Measurements from ENCODE around the gene PCDHA8. TPM values are rescaled to one million over a fixed set of nuclear protein-coding genes. Genes with fewer than 3 reads are reported as not detected.
"Not testable (repeated sequence)": the region's sequence is repeated elsewhere in the genome, so short reads cannot be mapped to it uniquely, and the experiment has no call there.

Gene PCDHA8, protein sequence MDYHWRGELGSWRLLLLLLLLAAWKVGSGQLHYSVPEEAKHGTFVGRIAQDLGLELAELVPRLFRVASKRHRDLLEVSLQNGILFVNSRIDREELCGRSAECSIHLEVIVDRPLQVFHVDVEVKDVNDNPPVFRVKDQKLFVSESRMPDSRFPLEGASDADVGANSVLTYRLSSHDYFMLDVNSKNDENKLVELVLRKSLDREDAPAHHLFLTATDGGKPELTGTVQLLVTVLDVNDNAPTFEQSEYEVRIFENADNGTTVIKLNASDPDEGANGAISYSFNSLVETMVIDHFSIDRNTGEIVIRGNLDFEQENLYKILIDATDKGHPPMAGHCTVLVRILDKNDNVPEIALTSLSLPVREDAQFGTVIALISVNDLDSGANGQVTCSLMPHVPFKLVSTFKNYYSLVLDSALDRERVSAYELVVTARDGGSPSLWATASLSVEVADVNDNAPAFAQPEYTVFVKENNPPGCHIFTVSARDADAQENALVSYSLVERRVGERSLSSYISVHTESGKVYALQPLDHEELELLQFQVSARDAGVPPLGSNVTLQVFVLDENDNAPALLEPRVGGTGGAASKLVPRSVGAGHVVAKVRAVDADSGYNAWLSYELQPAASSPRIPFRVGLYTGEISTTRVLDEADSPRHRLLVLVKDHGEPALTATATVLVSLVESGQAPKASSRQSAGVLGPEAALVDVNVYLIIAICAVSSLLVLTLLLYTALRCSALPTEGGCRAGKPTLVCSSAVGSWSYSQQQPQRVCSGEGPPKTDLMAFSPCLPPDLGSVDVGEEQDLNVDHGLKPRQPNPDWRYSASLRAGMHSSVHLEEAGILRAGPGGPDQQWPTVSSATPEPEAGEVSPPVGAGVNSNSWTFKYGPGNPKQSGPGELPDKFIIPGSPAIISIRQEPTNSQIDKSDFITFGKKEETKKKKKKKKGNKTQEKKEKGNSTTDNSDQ
- polyA plus RNA-seq (ENCODE audit: insufficient read length in 12 of 12) = under 1 TPM in 4 of 12 donors, not detected in 8; 0.05 to 0.14 (median 0.07) TPM
- long read RNA-seq, donor 1 = 0 reads
- long read RNA-seq, donor 2 = 0 reads
- long read RNA-seq, donor 3 = 0 reads
- long read RNA-seq, donor 4 = 0 reads
- long read RNA-seq, donor 5 = 0 reads
- long read RNA-seq, donor 6 = 0 reads
- long read RNA-seq, donor 7 = 0 reads
- long read RNA-seq, donor 8 = 0 reads
- long read RNA-seq, donor 9 = 0 reads
- long read RNA-seq, donor 10 = 0 reads
- long read RNA-seq, donor 11 = 0 reads

DNA sequence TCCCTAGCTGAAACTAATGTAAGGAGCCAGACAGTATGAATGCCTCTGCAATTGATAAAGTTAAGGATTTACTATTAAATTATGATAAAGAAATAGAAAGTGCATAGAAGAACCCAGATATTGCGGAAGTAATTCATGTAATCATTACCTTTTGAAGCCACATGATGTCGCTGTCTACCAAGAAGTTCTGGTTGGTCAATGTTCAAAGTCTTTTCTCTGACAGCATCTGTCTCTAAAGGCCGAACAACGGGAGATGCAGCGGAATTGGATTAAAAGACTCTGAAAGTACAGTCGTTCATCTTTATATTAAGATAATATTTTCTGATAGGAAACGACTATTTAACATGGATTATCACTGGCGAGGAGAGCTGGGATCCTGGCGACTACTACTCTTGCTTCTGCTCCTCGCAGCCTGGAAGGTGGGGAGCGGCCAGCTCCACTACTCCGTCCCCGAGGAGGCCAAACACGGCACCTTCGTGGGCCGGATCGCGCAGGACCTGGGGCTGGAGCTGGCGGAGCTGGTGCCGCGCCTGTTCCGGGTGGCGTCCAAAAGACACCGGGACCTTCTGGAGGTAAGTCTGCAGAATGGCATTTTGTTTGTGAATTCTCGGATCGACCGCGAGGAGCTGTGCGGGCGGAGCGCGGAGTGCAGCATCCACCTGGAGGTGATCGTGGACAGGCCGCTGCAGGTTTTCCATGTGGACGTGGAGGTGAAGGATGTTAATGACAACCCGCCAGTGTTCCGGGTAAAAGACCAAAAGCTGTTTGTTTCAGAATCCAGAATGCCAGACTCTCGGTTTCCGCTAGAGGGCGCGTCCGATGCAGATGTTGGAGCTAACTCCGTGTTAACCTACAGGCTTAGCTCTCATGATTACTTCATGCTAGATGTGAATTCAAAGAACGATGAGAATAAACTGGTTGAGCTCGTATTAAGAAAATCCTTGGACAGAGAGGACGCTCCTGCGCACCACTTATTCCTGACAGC, at the start of gene PCDHA8:
Gene PCDHA8, plus strand, starts transcription at position 210 of the 985 bp plus-strand sequence. Its CDS starts 135 bp downstream, at position 345.
- no peak for DNase-seq

DNA sequence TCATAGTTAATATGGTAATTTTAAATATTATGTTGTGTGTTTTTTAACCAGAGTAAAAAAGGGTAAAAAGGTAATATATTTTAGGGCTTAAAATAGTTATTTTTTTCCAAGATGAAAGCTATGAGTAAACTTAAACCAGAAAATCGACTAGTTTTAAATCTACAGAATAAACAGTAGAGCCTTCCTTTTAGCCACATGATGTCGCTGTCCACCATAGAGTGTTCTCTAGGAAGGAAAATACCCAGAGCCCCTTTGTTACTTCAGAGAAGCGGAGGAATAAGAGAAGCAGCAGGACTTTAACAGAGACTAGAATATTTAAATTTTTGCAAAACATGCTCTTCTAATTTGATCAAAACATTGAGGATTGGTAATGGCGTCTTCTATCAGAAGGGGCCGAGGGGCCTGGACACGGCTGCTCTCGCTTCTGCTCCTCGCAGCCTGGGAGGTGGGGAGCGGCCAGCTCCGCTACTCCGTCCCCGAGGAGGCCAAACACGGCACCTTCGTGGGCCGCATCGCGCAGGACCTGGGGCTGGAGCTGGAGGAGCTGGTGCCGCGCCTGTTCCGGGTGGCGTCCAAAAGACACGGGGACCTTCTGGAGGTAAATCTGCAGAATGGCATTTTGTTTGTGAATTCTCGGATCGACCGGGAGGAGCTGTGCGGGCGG, 46.3 kb upstream of the PCDHA8 start, which contains the start of gene PCDHA2:
Gene PCDHA2, plus strand, starts transcription at position 258 of the 664 bp plus-strand sequence.
- DNase-seq = no peak

DNA sequence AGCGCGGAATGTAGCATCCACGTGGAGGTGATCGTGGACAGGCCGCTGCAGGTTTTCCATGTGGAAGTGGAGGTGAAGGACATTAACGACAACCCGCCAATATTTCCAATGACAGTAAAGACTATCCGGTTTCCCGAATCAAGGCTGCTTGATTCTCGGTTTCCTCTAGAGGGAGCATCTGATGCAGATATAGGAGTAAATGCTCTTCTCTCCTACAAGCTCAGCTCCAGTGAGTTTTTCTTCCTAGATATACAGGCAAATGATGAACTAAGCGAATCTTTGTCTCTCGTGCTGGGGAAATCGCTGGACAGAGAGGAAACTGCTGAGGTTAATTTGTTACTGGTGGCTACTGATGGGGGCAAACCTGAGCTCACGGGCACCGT, 45.7 kb upstream of the PCDHA8 start:
- DNase-seq = no peak

DNA sequence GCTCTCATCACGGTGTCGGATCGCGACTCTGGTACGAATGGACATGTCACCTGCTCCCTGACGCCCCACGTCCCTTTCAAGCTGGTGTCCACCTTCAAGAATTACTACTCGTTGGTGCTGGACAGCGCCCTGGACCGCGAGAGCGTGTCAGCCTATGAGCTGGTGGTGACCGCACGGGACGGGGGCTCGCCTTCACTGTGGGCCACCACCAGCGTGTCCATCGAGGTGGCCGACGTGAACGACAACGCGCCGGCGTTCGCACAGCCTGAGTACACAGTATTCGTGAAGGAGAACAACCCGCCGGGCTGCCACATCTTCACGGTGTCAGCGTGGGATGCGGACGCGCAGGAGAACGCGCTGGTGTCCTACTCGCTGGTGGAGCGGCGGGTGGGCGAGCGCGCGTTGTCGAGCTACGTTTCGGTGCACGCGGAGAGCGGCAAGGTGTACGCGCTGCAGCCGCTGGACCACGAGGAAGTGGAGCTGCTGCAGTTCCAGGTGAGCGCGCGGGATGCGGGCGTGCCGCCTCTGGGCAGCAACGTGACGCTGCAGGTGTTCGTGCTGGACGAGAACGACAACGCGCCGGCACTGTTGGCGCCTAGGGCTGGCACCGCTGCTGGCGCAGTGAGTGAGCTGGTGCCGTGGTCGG, 44.8 kb upstream of the PCDHA8 start:
- DNase-seq = not testable (repeated sequence)

DNA sequence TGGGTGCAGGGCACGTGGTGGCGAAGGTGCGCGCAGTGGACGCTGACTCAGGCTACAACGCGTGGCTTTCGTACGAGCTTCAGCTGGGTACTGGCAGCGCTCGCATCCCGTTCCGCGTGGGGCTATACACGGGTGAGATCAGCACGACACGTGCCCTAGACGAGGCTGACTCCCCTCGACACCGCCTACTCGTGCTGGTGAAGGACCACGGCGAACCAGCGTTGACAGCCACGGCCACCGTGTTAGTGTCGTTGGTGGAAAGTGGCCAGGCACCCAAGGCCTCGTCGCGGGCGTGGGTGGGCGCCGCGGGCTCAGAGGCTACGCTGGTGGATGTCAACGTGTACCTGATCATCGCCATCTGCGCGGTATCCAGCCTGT, 44.3 kb upstream of the PCDHA8 start:
- no peak for DNase-seq

DNA sequence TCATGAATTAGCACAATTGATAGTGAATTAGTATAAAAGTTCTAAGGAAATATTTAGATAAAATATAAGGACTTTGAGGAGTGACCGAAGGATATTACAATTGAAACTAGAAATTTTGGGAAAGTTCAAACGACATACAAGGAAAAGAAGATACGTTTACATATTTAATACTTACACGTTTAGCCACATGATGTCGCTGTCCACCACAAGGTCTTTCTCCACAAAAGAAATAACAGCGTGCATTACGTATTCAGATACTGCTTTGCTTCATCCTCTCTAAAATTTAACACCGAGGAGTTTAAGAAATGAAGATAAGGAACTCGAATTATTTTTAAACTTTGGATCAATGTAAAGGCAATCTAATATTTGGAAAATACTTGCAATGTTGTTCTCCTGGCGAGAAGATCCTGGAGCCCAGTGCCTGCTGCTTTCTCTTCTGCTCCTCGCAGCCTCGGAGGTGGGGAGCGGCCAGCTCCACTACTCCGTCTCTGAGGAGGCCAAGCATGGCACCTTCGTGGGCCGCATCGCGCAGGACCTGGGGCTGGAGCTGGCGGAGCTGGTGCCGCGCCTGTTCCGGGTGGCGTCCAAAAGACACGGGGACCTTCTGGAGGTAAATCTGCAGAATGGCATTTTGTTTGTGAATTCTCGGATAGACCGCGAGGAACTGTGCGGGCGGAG, 40.0 kb upstream of the PCDHA8 start, which contains the start of gene PCDHA3:
Gene PCDHA3, plus strand, starts transcription at position 242 of the 678 bp plus-strand sequence.
- DNase-seq = peak; percentile 5

DNA sequence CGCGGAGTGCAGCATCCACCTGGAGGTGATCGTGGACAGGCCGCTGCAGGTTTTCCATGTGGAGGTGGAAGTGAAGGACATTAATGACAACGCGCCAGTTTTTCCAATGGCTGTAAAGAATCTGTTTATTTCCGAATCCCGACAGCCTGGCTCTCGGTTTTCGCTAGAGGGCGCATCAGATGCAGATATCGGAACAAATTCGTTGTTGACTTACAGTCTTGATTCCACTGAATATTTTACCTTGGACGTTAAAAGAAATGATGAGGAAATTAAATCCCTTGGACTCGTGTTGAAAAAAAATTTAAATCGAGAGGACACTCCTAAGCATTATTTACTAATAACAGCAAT, 39.5 kb upstream of the PCDHA8 start:
- no peak for DNase-seq

DNA sequence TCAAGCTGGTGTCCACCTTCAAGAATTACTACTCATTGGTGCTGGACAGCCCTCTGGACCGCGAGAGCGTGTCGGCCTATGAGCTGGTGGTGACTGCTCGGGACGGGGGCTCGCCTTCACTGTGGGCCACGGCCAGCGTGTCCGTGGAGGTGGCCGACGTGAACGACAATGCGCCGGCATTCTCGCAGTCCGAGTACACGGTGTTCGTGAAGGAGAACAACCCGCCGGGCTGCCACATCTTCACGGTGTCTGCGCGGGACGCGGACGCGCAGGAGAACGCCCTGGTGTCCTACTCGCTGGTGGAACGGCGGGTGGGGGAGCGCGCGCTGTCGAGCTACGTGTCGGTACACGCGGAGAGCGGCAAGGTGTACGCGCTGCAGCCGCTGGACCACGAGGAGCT, 38.6 kb upstream of the PCDHA8 start:
- not testable (repeated sequence) for DNase-seq

DNA sequence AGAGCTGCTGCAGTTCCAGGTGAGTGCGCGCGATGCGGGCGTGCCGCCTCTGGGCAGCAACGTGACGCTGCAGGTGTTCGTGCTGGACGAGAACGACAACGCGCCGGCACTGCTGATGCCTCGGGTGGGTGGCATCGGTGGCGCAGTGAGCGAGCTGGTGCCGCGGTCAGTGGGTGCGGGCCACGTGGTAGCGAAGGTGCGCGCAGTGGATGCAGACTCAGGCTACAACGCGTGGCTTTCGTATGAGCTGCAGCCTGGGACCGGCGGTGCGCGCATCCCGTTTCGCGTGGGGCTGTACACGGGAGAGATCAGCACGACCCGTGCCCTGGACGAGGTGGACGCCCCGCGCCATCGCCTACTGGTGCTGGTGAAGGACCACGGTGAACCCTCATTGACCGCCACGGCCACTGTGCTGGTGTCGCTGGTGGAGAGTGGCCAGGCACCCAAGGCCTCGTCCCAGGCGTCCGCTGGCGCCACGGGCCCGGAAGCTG, 38.2 kb upstream of the PCDHA8 start:
- DNase-seq = no peak

DNA sequence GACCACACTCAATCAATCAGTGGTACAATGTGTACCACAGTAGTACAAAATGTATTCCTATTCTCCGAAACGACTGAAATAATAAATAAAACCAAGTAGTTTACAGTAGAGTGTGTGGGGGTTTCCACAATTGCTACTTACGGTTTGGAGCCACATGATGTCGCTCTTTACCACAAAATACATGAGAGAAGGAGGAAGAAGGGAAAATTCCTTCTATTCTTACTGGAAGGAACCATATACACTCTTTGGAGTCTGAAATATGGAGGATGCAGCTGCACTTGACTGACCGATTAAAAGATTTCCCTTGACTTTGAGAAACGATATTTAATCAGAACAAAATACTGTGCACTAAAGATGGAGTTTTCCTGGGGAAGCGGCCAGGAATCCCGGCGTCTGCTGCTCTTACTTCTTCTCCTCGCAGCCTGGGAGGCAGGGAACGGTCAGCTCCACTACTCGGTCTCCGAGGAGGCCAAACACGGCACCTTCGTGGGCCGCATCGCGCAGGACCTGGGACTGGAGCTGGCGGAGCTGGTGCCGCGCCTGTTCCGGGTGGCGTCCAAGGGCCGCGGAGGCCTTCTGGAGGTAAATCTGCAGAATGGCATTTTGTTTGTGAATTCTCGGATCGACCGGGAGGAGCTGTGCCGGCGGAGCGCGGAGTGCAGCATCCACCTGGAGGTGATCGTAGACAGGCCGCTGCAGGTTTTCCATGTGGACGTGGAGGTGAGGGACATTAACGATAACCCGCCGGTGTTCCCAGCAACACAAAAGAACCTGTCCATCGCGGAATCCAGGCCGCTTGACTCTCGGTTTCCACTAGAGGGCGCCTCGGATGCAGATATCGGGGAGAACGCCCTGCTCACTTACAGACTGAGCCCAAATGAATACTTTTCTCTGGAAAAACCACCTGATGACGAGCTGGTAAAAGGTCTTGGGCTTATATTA, 33.9 kb upstream of the PCDHA8 start, which contains the start of gene PCDHA4:
Gene PCDHA4, plus strand, starts transcription at position 235 of the 942 bp plus-strand sequence.
- no peak for DNase-seq

DNA sequence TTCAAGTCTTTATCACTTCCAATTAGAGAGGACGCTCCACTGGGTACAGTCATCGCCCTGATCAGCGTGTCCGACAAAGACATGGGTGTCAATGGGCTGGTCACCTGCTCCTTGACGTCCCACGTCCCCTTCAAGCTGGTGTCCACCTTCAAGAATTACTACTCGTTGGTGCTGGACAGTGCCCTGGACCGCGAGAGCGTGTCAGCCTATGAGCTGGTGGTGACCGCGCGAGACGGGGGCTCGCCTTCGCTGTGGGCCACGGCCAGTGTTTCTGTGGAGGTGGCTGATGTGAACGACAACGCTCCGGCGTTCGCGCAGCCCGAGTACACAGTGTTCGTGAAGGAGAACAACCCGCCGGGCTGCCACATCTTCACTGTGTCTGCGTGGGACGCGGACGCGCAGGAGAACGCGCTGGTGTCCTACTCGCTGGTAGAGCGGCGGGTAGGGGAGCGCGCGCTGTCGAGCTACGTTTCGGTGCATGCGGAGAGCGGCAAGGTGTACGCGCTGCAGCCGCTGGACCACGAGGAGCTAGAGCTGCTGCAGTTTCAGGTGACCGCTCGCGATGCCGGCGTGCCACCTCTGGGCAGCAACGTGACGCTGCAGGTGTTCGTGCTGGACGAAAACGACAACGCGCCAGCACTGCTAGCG, 32.6 kb upstream of the PCDHA8 start:
- DNase-seq = not testable (repeated sequence)

DNA sequence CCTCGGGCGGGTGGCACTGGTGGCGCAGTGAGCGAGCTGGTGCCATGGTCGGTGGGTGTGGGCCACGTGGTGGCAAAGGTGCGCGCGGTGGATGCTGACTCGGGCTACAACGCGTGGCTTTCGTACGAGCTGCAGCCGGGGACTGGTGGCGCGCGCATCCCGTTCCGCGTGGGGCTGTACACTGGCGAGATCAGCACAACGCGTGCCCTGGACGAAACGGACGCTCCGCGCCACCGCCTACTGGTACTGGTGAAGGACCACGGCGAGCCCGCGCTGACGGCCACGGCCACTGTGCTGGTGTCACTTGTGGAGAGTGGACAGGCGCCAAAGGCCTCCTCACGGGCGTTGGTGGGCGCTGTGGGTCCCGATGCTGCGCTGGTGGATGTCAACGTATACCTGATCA, 32.1 kb upstream of the PCDHA8 start:
- no peak for DNase-seq

DNA sequence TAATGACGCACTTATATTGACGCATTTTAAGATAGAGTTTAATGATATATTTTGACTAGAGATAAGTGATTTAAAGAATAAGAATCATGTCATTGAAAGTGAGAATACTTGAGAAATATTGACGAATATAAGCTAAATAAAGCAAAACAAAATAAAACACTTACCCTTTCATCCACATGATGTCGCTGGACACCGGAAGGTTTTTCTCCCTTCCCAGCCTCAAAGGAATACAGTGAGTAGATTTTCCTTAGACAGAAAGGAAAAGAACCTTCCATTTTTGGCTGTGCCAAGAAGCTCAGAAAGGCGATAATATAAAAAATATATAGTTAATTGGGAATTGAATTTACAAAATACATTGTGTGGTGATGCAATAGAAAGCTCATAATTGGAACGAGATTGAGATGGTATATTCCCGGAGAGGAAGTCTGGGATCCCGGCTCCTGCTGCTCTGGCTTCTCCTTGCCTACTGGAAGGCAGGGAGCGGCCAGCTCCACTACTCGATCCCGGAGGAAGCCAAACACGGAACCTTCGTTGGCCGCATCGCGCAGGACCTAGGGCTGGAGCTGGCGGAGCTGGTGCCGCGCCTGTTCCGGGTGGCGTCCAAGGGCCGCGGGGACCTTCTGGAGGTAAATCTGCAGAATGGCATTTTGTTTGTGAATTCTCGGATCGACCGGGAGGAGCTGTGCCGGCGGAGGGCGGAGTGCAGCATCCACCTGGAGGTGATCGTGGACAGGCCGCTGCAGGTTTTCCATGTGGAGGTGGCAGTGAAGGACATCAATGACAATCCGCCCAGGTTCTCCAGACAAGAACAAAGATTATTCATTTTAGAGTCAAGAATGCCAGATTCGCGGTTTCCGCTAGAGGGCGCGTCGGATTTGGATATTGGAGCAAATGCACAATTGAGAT, 19.4 kb upstream of the PCDHA8 start, which contains the start of gene PCDHA5:
Gene PCDHA5, plus strand, starts transcription at position 239 of the 906 bp plus-strand sequence.
- no peak for DNase-seq

DNA sequence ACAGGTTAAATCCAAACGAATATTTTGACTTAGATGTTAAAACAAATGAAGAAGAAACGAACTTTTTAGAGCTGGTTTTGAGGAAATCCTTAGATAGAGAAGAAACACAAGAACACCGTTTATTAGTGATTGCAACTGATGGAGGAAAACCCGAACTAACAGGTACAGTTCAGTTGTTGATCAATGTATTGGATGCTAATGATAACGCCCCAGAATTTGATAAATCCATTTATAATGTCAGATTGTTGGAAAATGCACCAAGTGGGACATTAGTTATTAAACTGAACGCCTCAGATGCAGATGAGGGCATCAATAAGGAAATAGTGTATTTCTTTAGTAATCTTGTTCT, 18.7 kb upstream of the PCDHA8 start:
- no peak for DNase-seq

DNA sequence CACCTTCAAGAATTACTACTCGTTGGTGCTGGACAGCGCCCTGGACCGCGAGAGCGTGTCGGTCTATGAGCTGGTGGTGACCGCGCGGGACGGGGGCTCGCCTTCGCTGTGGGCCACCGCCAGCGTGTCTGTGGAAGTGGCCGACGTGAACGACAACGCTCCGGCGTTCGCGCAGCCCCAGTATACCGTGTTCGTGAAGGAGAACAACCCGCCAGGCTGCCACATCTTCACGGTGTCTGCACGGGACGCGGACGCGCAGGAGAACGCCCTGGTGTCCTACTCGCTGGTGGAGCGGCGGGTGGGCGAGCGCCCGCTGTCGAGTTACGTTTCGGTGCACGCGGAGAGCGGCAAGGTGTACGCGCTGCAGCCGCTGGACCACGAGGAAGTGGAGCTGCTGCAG, 18.0 kb upstream of the PCDHA8 start:
- DNase-seq = not testable (repeated sequence)

DNA sequence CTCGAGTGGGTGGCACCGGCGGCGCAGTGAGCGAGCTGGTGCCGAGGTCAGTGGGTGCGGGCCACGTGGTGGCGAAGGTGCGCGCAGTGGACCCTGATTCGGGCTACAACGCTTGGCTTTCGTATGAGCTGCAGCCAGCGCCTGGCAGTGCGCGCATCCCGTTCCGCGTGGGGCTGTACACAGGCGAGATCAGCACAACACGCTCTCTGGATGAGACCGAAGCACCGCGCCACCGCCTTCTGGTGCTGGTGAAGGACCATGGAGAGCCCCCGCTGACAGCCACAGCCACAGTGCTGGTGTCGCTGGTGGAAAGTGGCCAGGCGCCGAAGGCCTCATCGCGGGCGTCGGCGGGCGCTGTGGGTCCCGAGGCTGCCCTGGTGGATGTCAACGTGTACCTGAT, 17.5 kb upstream of the PCDHA8 start:
- no peak for DNase-seq
